Tibial nerve (tissue), 4 donors: ENCODE measurements around the gene NDUFS5. TPM values are rescaled to one million over a fixed set of nuclear protein-coding genes. Genes with fewer than 3 reads are reported as not detected.

Experiments
- DNase-seq, 2 donors: peaks; one replicate each; pipeline ENCODE4 v3.0.0-alpha.2; 2019; ENCODE audit warnings: low spot score in 2 of 2
- H3K27ac ChIP-seq, 4 donors: fragments of 200-600 bp; sonication (generic) in 3 of 4; one replicate each; pipeline ENCODE4 v1.5.1; 2017 to 2019; ENCODE audit warnings: mild to moderate bottlenecking in 1 of 4
- H3K27me3 ChIP-seq, 2 donors: fragments of 200-600 bp; sonication (generic) in 1 of 2; one replicate each; pipeline versions ENCODE4 v1.5.1 to v1.6.0; 2017 to 2019
- H3K36me3 ChIP-seq, 3 donors: fragments of 200-600 bp; sonication (generic); one replicate each; pipeline ENCODE4 v1.5.1; 2018 to 2019
- H3K4me1 ChIP-seq, 4 donors: fragments of 200-600 bp; sonication (generic) in 3 of 4; one replicate each; pipeline ENCODE4 v1.5.1; 2017 to 2019
- H3K4me3 ChIP-seq, 4 donors: fragments of 200-600 bp; sonication (generic) in 3 of 4; one replicate each; pipeline ENCODE4 v1.5.1; 2017 to 2019; ENCODE audit warnings: mild to moderate bottlenecking in 1 of 4, moderate library complexity in 1 of 4
- H3K9me3 ChIP-seq, 4 donors: fragments of 200-600 bp; sonication (generic) in 3 of 4; one replicate each; pipeline ENCODE4 v1.5.1; 2017 to 2019
- EP300 ChIP-seq, 2 donors: sonication (generic); formaldehyde crosslinking; IDR thresholded peaks; one replicate each; pipeline ENCODE4 v1.6.1; 2017; ENCODE audit warnings: antibody characterized with exemption in 2 of 2, mild to moderate bottlenecking in 1 of 2
- POLR2A ChIP-seq, 2 donors: fragments of 450-650 bp; IDR thresholded peaks; one replicate each; pipeline ENCODE4 v1.6.1; 2017; ENCODE audit warnings: antibody characterized with exemption in 2 of 2, mild to moderate bottlenecking in 2 of 2, moderate library complexity in 2 of 2
- WGBS, 2 donors: methylation state at CpG; one replicate each; pipeline ENCODE4 v1.1.5; 2018; 5-methylcytosine and 5-hydroxymethylcytosine counted together
- total RNA-seq, 4 donors: library from RNA; depleted of rRNA; stranded (reverse); fragments of >200 nt; gene quantifications; one replicate each; pipeline ENCODE4 v1.1.0, GENCODE V29; 2016
- TF ChIP-seq, protein P1 (sequence below), 5 experiments: fragments of 200-600 bp in 3 of 5; fragments of 450-650 bp in 2 of 5; sonication (generic) in 3 of 5; IDR thresholded peaks; one replicate each; pipeline ENCODE4 v1.5.1; 2016 to 2019; ENCODE audit warnings: antibody characterized with exemption in 5 of 5, mild to moderate bottlenecking in 3 of 5, moderate library complexity in 2 of 5

NDUFS5 gene
- total RNA-seq, 4 donors from 2014 or later = 281 to 424 (median 345) TPM

DNA sequence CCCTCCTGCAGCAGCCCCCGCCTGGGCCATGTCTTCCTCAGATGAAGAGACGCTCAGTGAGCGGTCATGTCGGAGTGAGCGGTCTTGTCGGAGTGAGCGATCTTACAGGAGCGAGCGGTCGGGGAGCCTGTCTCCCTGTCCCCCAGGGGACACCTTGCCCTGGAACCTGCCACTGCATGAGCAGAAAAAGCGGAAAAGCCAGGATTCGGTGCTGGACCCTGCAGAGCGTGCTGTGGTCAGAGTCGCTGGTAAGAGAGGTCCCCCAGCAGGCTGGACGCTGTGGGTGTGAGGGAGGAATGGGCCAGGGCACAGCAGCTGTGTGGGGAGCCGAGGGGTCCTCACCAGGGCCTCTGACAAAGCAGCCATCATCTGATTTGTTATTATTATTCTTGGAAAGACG, 58.0 kb downstream of the NDUFS5 start:
- Histone ChIP-seq H3K9me3 (no peaks in the 10 kb centered on the region), H3K27me3 (peaks cover 0 to 32% of the 10 kb centered on the region in 2 donors), H3K27ac (no peak overlapping the region), H3K4me1 (peaks cover 0 to 23% (median 9%) of the 10 kb centered on the region in 4 donors), H3K36me3 (no peaks in the 10 kb centered on the region), H3K4me3 (no peak overlapping the region)
- 91 to 92% methylated on average over 17 of the region's 17 CpGs for WGBS, 2 donors
- DNase-seq = no peak
- TF ChIP-seq, protein P1, sequence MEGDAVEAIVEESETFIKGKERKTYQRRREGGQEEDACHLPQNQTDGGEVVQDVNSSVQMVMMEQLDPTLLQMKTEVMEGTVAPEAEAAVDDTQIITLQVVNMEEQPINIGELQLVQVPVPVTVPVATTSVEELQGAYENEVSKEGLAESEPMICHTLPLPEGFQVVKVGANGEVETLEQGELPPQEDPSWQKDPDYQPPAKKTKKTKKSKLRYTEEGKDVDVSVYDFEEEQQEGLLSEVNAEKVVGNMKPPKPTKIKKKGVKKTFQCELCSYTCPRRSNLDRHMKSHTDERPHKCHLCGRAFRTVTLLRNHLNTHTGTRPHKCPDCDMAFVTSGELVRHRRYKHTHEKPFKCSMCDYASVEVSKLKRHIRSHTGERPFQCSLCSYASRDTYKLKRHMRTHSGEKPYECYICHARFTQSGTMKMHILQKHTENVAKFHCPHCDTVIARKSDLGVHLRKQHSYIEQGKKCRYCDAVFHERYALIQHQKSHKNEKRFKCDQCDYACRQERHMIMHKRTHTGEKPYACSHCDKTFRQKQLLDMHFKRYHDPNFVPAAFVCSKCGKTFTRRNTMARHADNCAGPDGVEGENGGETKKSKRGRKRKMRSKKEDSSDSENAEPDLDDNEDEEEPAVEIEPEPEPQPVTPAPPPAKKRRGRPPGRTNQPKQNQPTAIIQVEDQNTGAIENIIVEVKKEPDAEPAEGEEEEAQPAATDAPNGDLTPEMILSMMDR (IDR thresholded peaks at IDR 0.05) = no peak
- TF ChIP-seq EP300 (IDR thresholded peaks at IDR 0.05) = no peak
- TF ChIP-seq POLR2A (IDR thresholded peaks at IDR 0.05) = no peak

Other genes with a start within 250 kb of the NDUFS5 start
- 10 to 100 TPM; 14.2 to 20.0 (median 17.5) TPM for gene RRAGC, start 166.6 kb upstream of the NDUFS5 start, total RNA-seq
- 10 to 100 TPM in 3 of 4 donors, 1 to 10 TPM in 1; 5.5 to 10.9 (median 10.3) TPM for gene MYCBP, start 153.0 kb upstream of the NDUFS5 start, total RNA-seq
- gene GJA9, start 144.8 kb upstream of the NDUFS5 start, total RNA-seq = not detected
- gene RHBDL2, start 84.5 kb upstream of the NDUFS5 start, total RNA-seq = 1 to 10 TPM in 1 of 4 donors, not detected in 3; 1.3 TPM
- gene AKIRIN1, start 35.1 kb upstream of the NDUFS5 start, total RNA-seq = 10 to 100 TPM; 36.9 to 45.3 (median 41.8) TPM
- gene MACF1, start 178.3 kb downstream of the NDUFS5 start, total RNA-seq = 100 to 1,000 TPM; 214 to 296 (median 244) TPM